Measurements from ENCODE around the gene ADGRB2. TPM values are rescaled to one million over a fixed set of nuclear protein-coding genes. Genes with fewer than 3 reads are reported as not detected.

Gene ADGRB2
- total RNA-seq, 1 experiment from 2014 or later, result 10.9 TPM

- Histone ChIP-seq H4K20me1 (ENCODE audit: control insufficient read depth, insufficient read depth, insufficient read length) (no peaks in the 10 kb centered on the region), H3K27me3 (ENCODE audit: insufficient read depth, low read length) (no peaks in the 10 kb centered on the region), H3K79me2 (ENCODE audit: insufficient read depth, low read length) (no peaks in the 10 kb centered on the region), H3K4ac (ENCODE audit: low read depth, low read length) (no peak overlapping the region), H3K4me2 (ENCODE audit: insufficient read depth, insufficient read length, low read length) (no peak overlapping the region), H3K4me1 (ENCODE audit: insufficient read depth, low read length) (no peaks in the 10 kb centered on the region), H3K23me2 (ENCODE audit: insufficient read length, low read depth, low read length, poor library complexity, severe bottlenecking) (no peaks in the 10 kb centered on the region), H4K5ac (ENCODE audit: insufficient read length, low read depth, low read length) (no peak overlapping the region), H3K27ac (ENCODE audit: insufficient read length, low read depth, low read length) (no peak overlapping the region), H3K9me3 (ENCODE audit: control insufficient read depth, low read depth, low read length) (no peaks in the 10 kb centered on the region), H4K91ac (ENCODE audit: insufficient read length, low read depth, low read length) (no peak overlapping the region), H2AFZ (ENCODE audit: low read length) (no peak overlapping the region), H2BK15ac (ENCODE audit: low read depth, low read length) (no peak overlapping the region), H3K23ac (ENCODE audit: insufficient read length, low read depth, low read length) (no peak overlapping the region), H3K14ac (ENCODE audit: insufficient read depth, low read length) (no peak overlapping the region), H4K8ac (replicated peaks; ENCODE audit: insufficient read length, low read depth, low read length) (no peak overlapping the region), H2BK120ac (ENCODE audit: low read depth, low read length, poor library complexity, severe bottlenecking) (no peak overlapping the region), H2BK5ac (ENCODE audit: insufficient read length, low read length) (no peak overlapping the region), H3K18ac (ENCODE audit: insufficient read length, low read depth, low read length) (no peak overlapping the region), H2BK12ac (ENCODE audit: insufficient read length, low read depth, low read length) (no peak overlapping the region), H3K9ac (ENCODE audit: extremely low read depth, insufficient read length, low read length) (no peak overlapping the region), H3K56ac (ENCODE audit: insufficient read length, low read depth, low read length) (no peak overlapping the region), H2BK20ac (ENCODE audit: low read depth, low read length, poor library complexity, severe bottlenecking) (no peak overlapping the region), H2AK5ac (ENCODE audit: insufficient read length, low read length) (no peak overlapping the region), H3T11ph (ENCODE audit: low read length) (no peak overlapping the region), H3K79me1 (ENCODE audit: insufficient read depth, low read depth, low read length, poor library complexity, severe bottlenecking) (no peaks in the 10 kb centered on the region)
- peaks cover 17 to 42% of the 10 kb centered on the region in 2 experiments for H3K4me1 Mint-ChIP-seq
- no CpG with 5 or more reads among the region's 8 CpGs for WGBS (ENCODE audit: extremely low coverage, insufficient read length, low lambda C conversion rate)
- no peak for DNase-seq
- H3K9me3 Mint-ChIP-seq, result no peaks in the 10 kb centered on the region; a peak in 1 of 5 replicates
- H3K4me3 Mint-ChIP-seq, result no peak overlapping the region
- no peaks in the 10 kb centered on the region; the same call in none of the 2 replicates for H3K27me3 Mint-ChIP-seq (ENCODE audit: low read depth)
- no peak overlapping the region for H3K27ac Mint-ChIP-seq
- no peaks in the 10 kb centered on the region for H3K36me3 Mint-ChIP-seq (ENCODE audit: insufficient read depth in 1 of 3, low read depth in 3 of 3)
- TF ChIP-seq, protein P1, sequence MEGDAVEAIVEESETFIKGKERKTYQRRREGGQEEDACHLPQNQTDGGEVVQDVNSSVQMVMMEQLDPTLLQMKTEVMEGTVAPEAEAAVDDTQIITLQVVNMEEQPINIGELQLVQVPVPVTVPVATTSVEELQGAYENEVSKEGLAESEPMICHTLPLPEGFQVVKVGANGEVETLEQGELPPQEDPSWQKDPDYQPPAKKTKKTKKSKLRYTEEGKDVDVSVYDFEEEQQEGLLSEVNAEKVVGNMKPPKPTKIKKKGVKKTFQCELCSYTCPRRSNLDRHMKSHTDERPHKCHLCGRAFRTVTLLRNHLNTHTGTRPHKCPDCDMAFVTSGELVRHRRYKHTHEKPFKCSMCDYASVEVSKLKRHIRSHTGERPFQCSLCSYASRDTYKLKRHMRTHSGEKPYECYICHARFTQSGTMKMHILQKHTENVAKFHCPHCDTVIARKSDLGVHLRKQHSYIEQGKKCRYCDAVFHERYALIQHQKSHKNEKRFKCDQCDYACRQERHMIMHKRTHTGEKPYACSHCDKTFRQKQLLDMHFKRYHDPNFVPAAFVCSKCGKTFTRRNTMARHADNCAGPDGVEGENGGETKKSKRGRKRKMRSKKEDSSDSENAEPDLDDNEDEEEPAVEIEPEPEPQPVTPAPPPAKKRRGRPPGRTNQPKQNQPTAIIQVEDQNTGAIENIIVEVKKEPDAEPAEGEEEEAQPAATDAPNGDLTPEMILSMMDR (conservative IDR thresholded peaks at IDR 0.05), result no peak
Observed at GRCh38 chr1:31798086-31798432, 33.9 kb upstream of the ADGRB2 start.
